NCI-H128 (cell line): ENCODE results near the gene TARBP2.
"Not testable (repeated sequence)": the region's sequence is repeated elsewhere in the genome, so short reads cannot be mapped to it uniquely, and the experiment has no call there.

Experiments
- DNase-seq: peaks from one replicate; lab custom pipeline; 2025; ENCODE audit not compliant: unreplicated experiment; lab: John Stamatoyannopoulos, UW

Gene TARBP2

GRCh38 chr12:53510181-53510812, 9.2 kb downstream of the TARBP2 start:
- DNase-seq, result no peak

- DNase-seq, result no peak
Observed at GRCh38 chr12:53513712-53514410, 12.8 kb downstream of the TARBP2 start.

DNA sequence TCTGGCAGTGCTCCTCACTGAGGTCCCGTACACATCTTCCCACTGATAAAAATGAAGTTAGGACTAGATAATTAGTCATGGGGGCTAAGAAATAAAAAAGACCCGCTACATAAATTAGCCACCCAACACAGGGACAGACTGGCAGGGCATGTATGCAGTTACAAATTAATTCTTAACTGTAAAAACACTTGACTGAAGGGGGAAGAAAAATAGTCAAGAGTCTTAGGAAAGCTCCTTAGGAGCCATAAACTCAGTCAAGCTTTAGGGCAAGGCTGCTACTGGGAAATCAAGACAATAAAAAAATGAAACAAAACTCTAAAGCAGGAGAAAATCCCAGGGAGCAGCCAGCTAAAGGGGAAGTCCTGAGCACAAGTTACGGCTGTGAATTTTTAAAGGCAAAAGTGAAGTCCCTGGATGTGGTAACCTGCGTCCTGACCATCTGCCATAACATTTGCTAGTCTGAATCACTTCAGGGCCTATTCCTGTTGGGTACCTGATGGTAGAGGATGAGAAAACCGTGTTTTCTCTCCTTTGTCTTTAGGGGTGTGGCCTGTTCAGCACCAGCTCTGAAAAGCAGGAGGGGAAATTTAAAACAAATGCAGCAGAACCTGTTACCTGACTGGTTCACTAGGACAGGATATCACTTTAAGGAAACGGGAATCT, 13.7 kb downstream of the TARBP2 start:
- no peak for DNase-seq

GRCh38 chr12:53515291-53515680, 14.2 kb downstream of the TARBP2 start:
- no peak for DNase-seq

DNA sequence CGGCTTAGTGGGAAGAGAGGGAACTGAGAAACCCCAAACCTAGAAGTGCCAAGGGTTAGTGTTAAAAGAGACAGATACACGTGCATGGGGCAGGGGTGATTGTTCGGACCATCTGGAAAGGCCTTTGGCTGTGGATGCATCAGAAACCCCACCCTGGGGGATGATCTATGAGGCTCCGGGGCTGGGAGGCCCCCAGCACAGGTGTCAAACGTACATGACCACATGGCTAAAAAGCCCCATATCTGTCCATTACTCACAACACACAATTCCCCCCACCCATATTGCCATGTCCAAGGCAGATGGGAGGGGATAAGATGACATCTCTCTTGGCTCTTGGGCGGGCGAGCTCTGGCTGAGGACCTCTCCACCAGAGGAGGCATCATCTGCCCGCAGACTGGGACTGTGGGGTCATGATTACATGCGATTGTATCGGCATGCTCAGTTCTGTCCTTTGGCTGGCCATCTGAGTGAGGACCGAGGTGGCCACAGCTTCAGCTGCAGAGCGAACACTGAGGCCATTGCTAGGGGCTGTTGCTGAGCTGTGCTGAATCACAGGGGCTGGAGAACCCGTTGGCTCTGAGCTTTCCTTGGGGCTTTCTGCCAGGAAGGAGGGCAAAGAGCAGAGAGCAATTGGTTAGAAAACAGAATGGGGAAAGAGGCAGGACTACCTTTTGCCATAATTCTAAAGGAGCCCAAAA, 15.8 kb downstream of the TARBP2 start:
- no peak for DNase-seq

DNA sequence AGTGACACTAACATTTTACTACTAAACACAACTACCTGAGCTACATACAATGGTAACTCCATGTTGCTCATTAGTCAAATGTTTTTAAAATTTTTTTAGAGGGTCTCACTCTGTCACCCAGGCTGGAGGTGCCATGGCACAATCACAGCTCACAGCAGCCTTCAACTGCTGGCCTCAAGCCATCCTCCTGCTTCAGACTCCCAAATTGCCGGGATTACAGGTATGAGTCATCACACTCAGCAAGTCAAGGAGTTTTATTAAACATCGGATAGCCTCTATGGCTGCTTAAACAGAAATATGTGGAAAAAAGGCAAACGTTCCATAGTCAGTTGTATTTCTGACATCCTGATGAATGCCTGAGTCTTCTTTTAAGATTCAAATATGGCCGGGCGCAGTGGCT, 17.3 kb downstream of the TARBP2 start:
- no peak for DNase-seq

DNA sequence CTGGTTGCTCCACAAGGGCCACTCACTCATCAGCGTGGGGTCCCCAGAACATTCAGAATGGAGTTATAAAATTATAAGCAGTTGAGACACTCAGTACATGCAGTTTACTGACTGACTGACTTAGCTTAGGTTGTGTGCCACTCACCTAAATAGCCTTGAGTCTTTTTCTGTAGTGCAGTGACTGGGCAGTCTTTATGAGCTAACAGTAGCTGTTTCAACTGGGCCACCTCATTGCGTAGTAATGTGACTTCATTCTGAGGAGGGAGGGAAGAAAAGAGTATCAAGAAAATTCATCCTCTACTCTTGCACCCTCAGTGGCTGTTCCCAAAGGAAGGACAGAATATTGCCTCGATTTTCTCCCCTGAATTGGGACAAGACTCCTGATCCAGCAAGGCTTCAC, 22.0 kb downstream of the TARBP2 start:
- no peak for DNase-seq

GRCh38 chr12:53524476-53524875, 23.4 kb downstream of the TARBP2 start:
- DNase-seq, result no peak

DNA sequence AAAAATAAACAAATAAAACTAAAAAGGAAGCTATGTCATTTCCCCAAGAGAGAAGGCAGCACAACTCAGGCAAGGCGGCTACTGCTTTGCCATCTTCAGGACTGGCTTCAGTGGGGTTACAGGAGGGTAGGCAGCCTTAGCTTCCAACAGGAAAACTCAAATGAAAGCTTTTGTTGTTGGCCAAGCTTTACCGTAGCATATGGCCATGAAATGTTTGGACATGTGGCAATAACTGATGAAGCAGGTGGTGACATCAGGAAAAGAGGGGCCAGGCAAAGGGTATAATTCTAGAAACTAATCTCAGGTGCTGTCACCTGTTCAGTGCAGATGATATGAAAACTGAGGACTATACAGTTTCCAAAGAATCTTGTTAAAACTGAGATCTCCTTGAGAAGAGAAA, 29.0 kb downstream of the TARBP2 start:
- no peak for DNase-seq

DNA sequence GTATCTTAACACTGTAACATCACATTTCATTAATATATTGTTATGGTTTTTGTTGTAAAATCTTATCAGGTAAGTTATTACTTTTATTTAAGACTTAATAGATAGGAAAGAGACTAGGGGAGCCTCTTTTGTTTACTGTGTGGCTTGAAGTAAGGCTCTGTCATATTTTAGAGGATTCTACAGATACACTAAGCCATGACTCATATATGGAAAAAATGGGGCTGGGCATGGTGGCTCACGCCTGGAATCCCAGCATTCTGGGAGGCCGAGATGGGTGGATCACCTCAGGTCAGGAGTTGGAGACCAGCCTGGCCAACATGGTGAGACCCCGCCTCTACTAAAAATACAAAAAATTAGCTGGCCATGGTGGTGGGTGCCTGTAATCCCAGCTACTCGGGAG, 29.8 kb downstream of the TARBP2 start:
- DNase-seq, result no peak

DNA sequence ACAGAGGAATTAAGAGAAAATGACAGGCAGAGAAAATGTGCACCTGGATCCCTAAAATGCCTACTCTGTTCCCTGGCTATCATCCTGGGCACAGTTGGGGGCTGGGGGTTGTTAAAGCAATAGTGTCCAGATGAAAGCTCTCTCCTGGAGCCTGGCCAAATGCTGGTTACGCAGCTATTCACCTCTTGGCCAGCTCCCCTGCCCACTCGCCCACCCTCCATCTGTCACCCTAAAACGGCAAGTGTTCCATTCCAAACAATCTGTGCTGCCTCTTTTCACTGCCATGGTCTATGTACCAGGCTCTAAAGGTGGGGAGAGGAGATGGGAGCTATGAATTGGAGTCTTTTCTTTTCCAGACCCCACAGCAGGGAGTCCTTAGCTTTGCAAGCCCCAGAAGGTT, 30.9 kb downstream of the TARBP2 start:
- no peak for DNase-seq

DNA sequence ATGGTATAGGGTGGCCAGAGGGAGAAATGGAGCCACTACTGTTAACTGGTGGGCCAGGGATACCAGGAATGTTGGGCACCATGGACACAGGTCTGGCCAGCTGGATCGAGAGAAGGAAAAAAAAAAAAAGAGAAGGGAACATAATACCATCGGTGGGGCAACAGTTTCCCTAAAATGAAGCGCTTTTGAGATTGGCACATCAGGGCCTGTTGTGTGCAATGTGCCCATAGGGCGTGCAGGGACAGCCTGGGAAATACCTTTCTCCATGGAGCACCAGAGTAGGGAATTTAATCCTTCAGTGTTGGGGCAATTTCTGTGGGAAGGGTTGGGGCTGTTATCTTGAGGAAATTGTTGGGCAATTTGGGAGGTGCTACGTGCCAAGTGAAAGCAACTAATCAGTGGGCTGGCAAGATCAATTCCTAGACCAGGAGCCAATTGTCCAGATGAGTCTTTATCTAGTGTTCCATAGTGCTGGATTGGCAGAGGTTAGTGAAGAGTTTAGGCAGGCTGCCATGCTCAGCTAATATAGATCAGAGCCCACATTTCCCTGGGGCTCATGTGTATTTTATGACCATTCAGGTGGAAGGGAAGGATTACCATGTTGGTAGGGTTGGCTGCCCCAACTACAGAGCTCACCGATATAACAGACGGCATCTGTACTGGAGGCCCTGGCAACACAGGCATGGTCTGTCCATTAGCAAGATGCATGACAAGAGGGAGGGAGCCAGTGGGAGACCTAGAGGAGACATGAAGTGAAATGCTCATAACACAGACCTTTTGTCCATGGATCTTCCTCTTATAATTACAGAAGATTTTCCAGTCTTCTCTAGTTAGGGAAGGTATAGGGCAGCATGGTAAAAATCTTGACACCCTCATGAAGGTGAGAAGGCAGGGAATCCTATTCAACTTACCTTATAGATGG, 31.7 kb downstream of the TARBP2 start:
- no peak for DNase-seq

DNA sequence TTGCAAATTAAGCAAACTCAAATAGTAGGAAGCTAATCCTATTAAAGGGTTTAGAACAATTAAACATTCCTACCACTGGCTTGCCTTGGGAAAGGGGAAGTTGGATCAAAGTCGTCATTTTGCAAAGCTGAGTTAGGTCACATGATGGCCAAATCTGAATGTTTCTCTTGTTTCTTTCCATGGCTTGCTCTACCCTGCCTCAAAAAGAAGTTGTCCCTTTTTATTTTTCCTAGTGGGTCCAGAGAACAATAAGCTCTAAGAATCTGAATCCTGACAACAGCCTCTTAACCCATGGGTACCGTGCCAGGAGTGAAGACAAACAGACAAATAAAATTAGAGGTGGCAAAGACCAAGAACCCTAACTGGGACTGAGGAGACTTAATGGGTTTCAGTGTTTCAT, 32.4 kb downstream of the TARBP2 start:
- DNase-seq, result no peak

DNA sequence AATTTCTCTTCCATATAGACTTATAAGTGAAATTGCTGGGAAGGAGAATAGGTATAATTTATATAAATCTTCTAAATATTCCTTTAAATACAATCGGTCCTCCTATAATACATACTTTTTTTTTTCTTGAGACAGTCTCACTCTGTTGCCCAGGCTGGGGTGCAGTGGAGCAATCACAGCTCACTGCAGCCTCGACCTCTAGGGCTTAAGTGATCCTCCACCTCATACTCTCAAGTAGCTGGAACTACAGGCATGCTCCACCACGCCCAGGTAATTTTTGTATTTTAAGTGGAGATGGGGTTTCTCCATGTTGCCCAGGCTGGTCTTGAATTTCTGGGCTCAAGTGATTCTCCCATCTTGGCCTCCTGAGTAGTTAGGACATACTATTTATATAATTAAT, 35.9 kb downstream of the TARBP2 start:
- no peak for DNase-seq

- no peak for DNase-seq
Observed at GRCh38 chr12:53538209-53538689, 37.2 kb downstream of the TARBP2 start.

DNA sequence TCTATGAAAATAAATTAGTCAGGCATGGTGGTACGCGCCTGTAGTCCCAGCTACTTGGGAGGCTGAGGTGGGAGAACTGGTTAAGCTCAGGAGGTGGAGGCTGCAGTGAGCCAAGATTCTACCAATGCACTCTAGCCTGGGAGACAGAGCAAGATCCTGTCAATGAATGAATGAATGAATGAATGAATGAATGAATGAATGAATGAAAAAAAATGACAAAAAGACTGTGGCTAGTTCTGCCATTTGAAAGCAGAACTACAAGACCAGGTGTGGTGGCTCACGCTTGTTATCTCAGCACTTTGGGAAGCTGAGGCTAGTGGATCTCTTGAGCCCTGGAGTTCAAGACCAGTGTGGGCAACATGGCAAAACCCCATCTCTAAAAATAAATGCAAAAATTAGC, 38.4 kb downstream of the TARBP2 start:
- no peak for DNase-seq

- DNase-seq, result peak; percentile 8
Observed at GRCh38 chr12:53543539-53543938, 42.5 kb downstream of the TARBP2 start.

- not testable (repeated sequence) for DNase-seq
Observed at GRCh38 chr12:53548354-53548753, 47.3 kb downstream of the TARBP2 start.

GRCh38 chr12:53550131-53550530, 49.0 kb downstream of the TARBP2 start:
- DNase-seq, result not testable (repeated sequence)

DNA sequence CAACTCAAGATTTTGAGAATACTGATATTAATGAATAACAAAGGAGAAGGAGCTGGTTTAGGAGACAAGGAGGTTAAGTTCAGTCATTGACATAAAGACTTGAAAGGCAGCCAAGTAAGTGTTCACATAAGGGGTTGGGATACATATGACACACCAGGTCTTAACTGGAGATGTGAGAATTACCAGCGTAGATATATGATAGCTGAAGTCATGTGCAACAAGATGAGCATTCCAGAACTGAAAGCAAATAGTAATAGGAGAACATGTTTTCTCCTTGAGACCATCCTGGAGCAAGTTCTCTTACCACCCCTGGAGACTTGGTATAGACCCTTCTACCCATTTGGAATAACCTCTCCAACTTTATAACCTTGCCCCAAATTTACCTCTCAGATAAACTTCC, 49.5 kb downstream of the TARBP2 start:
- DNase-seq, result no peak

GRCh38 chr12:53551889-53552291, 50.8 kb downstream of the TARBP2 start:
- DNase-seq, result no peak
